HG03139 (cell line): ENCODE measurements around the gene NOCT.
A peak's percentile ranks its signal among the peaks of the same experiment; 100 is the strongest.
"Not testable (repeated sequence)": the region's sequence is repeated elsewhere in the genome, so short reads cannot be mapped to it uniquely, and the experiment has no call there.

Experiments
- ATAC-seq: cut with Tn5 transposase; IDR thresholded peaks from one replicate; pipeline ENCODE4 v1.9.1; 2021; ENCODE audit not compliant: unreplicated experiment

Gene NOCT

DNA sequence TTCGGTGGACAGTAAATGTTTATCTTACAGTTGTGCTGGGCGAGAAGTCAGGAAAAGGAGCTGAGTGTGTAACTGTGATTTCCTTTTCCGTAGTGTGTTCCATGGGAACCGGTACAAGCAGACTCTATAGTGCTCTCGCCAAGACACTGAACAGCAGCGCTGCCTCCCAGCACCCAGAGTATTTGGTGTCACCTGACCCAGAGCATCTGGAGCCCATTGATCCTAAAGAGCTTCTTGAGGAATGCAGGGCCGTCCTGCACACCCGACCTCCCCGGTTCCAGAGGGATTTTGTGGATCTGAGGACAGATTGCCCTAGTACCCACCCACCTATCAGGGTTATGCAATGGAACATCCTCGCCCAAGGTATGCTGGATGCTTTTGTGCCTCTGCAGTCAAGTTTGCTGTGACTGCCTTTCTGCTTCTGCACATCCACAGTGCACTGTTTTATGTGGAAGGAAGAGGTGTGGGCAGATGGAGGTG lies 27.4 kb downstream of the NOCT start:
- ATAC-seq = no peak

GRCh38 chr4:139044291-139044690 lies 28.7 kb downstream of the NOCT start:
- ATAC-seq = no peak

DNA sequence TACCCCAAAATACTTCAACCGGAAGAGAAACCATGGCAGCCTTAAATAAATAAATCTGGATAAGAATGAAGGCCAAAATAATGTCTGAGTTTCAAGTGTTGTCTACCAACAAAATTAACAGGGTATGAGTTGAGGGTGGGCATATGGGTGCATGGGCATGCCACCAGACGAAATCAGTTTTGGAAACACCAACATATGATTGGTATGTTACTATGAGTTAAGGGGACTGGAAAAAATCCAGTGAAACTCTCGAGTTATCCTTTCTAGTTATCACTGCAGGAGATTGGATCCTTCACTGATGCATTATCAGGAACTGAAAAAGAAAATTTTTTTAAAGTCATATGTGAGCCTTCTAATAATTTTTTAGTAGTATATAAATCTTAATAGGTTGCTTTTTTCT lies 32.4 kb downstream of the NOCT start:
- no peak for ATAC-seq

DNA sequence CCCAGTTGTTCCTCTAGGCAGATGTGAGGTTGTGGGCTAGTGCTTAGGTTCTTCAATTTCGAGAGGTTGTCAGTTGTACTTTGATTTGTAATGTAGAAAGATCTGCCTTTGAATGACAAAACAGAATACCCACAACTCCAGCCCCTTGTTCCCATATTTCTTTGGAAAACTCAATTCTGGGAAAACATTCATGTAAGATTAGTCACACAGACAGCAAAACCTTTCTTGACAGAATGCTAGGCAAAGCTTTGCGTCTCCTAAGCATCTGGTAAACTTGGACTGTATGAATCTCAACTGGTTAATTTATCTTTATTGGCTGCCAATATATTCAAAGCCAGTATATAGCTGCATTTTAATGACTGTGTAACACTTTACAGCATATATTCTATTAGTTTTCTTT lies 34.9 kb downstream of the NOCT start:
- ATAC-seq = no peak

- no peak for ATAC-seq
Measured at GRCh38 chr4:139053909-139054308, 38.3 kb downstream of the NOCT start.

DNA sequence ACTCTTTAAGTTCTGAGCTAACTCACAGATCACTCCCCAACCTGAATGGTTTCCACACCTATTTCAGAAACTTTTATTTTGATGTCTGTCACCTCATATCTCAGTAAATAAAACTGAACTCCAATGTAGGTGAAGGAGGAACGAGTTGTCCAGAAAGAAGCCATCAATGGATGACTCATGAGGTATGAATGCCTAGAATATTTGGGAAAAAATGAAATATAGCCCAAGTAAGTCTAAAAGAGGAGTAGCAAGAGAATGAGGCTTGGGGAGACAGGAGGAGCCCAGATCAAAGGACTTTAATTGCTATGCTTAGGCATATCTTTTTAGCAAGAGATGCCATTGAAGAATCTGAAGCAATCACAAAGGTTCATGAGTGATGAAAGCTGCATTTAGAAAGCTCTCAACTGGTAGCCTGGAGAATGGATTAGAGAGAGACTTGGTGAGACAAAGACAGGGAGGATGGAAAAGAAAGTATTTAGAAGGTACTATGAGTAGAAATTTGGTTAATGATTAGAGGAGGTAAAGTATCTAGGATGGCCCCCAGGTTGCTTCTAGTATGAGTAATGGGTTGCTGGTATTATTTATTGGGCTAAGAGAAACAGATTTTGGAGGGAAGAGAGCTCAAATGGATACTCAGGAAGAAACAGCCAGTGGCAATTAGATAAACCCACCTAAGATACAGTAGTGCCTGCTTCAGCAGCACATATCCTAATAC lies 39.4 kb downstream of the NOCT start:
- no peak for ATAC-seq

DNA sequence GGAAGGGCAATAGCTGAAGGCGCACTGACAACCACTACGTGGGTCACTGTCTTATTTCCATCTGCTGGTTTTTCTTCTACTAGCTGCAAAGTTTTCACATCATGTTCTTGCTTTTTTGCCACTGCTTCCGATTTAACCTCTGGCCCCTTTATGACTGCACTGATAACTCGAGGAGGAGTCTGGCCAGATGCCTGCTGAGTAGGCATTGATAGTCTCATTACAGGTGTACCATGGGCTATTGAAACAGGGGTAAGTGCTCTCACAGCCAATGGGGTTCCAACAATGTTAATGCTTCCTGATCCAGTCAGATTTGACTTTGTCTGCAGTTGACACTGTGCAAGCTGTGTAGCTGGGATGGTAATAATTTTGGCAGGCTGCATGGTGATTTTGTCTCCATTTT lies 43.4 kb downstream of the NOCT start:
- not testable (repeated sequence) for ATAC-seq

DNA sequence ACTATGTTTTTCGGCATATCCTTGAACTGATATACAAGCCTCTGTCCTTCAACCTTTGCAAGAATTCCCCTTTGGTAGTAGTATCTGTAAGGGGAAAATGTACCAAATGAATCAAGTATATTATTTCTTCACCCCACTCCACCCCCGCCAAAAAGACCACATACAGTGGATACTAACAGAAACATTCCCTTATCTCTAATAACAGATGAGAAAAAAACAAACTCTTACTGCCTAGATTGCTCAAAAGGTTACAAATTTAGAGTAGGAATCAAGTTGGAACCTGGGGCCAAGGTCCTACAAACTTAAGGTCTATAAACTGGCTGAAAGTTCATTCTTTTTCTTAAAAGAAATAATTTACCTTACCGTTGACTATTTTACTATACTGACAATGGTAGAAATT lies 45.0 kb downstream of the NOCT start:
- ATAC-seq = no peak

GRCh38 chr4:139076016-139076744 lies 60.6 kb downstream of the NOCT start:
- no peak for ATAC-seq

DNA sequence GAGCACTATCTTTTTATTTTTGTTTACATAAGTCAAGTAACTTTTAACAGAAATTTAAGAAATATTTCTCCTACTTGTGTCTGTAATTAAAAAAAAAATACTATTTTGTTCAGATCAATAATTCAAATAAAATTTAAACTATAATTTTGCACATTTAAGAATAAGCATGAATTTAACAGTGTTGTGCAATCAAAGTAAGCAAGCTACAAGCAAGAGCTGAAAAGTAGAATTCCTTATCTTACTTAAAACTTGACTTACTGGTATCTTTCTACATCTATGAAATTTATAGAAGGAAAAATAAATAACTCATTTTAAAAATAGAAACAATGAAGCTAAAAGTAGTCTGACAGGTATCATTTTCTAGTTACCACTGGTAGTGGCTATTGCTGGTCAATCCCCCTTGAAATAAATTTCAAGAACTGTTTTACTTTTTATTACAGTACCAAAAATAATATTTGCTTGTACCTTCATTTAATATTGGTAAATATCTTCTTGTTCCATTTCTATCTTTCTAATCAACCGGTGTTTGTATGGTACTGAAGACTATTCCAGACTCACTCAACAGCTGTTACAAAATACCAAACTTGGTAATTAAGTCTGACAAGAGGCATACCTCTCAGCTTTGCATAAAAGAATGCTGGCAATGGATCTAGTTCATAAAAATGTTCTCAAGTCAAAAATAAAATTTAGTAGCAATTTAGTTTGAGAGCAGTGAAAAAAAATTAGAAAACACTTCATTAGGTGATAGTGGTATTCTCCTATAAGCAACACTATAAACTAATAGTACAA lies 62.2 kb downstream of the NOCT start:
- no peak for ATAC-seq

GRCh38 chr4:139078926-139079325 lies 63.3 kb downstream of the NOCT start:
- ATAC-seq = no peak

DNA sequence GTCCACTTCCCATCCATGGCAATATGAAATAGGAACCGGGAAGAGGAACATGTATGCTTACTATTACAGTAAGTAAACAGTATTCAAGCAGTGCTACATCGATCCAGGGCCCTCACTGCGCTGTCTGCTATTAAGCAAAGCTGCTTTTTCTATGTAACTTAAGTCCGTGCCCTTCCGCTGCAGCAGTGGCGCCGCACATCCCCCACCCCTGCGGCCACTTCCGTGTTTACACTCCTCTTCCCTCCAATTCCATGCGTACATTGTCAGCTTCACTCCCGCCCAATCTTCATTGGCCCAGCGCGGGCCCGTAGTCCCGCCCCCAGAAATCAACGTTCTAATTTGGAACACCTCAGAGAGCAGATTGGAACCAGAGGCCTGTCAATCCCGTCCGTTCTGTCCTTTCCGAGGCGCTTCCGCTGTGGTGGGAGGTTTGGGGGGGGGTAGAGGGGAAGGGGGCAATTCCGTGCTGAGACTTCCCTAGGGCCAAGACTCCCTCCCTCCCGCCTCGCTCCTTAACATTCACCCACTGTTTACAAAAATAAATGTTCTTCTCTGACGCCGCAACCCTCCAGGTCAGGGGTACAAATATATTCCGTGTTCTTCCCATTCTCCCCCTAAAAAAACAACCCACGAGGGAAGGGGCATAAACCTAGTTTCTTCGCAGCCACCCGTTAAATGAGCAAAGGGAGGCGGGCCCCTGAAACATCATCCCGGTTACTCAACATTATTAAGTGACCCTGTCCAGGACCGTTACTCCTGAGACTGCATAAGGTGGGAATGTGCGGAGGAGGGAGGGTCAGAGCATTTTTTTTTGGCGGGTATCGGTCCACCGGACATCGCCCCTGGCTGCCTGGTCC lies 67.4 kb downstream of the NOCT start:
- ATAC-seq = peak; percentile 83

GRCh38 chr4:139083607-139083955 lies 68.0 kb downstream of the NOCT start:
- ATAC-seq = peak; percentile 25

- ATAC-seq = peak; percentile 50
Measured at GRCh38 chr4:139083956-139084803, 68.6 kb downstream of the NOCT start.

- ATAC-seq = no peak
Measured at GRCh38 chr4:139084804-139085093, 69.2 kb downstream of the NOCT start.

GRCh38 chr4:139085141-139085540 lies 69.6 kb downstream of the NOCT start:
- ATAC-seq = no peak

GRCh38 chr4:139092271-139092670 lies 76.7 kb downstream of the NOCT start:
- ATAC-seq = no peak
